ENCODE measurements around the gene MED7. TPM values are rescaled to one million over a fixed set of nuclear protein-coding genes. Genes with fewer than 3 reads are reported as not detected.

Gene MED7
- total RNA-seq, 1 donor from 2014 or later: 18.2 TPM

DNA sequence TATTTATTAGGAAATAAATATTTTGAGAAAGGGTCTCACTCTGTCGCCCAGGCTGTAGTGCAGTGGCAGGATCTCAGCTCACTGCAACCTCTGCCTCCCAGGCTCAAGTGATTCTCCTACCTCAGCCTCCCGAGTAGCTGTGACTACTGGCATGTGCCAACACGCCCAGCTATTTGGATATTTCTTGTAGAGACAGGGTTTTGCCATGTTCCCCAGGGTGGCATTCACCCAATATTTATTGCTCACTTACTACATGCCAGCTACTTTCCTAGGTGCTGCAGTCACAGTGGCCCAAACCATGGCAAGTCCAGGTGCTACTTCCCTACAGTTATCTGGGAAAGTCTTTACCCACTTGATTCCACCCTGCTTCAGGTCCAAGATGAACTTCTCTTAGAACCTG is 8.3 kb upstream of the MED7 start:
- H3K27me3 Mint-ChIP-seq: no peaks in the 10 kb centered on the region
- H3K4me1 Mint-ChIP-seq (ENCODE audit: low read depth): peaks cover 3% of the 10 kb centered on the region
- no peak overlapping the region for H3K4me3 Mint-ChIP-seq (ENCODE audit: low read depth)
- no peaks in the 10 kb centered on the region for H3K9me3 Mint-ChIP-seq (ENCODE audit: low read depth)
- TF ChIP-seq, protein P1, sequence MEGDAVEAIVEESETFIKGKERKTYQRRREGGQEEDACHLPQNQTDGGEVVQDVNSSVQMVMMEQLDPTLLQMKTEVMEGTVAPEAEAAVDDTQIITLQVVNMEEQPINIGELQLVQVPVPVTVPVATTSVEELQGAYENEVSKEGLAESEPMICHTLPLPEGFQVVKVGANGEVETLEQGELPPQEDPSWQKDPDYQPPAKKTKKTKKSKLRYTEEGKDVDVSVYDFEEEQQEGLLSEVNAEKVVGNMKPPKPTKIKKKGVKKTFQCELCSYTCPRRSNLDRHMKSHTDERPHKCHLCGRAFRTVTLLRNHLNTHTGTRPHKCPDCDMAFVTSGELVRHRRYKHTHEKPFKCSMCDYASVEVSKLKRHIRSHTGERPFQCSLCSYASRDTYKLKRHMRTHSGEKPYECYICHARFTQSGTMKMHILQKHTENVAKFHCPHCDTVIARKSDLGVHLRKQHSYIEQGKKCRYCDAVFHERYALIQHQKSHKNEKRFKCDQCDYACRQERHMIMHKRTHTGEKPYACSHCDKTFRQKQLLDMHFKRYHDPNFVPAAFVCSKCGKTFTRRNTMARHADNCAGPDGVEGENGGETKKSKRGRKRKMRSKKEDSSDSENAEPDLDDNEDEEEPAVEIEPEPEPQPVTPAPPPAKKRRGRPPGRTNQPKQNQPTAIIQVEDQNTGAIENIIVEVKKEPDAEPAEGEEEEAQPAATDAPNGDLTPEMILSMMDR (IDR thresholded peaks at IDR 0.05; ENCODE audit: unreplicated experiment): no peak
- no peaks in the 10 kb centered on the region for H3K36me3 Mint-ChIP-seq (ENCODE audit: insufficient read depth)
- no peak overlapping the region for H3K27ac Mint-ChIP-seq
- no peak for DNase-seq (ENCODE audit: low spot score, unreplicated experiment)

- TF ChIP-seq, protein P1 (IDR thresholded peaks at IDR 0.05; ENCODE audit: unreplicated experiment): peak; percentile 92
- Mint-ChIP-seq H3K4me3 (ENCODE audit: low read depth) (no peak overlapping the region), H3K27me3 (no peaks in the 10 kb centered on the region), H3K27ac (no peak overlapping the region), H3K4me1 (ENCODE audit: low read depth) (peaks cover 3% of the 10 kb centered on the region), H3K9me3 (ENCODE audit: low read depth) (no peaks in the 10 kb centered on the region), H3K36me3 (ENCODE audit: insufficient read depth) (no peaks in the 10 kb centered on the region)
- peak; percentile 36 for DNase-seq (ENCODE audit: low spot score, unreplicated experiment)
Observed at GRCh38 chr5:157148734-157149615, 6.3 kb upstream of the MED7 start.

DNA sequence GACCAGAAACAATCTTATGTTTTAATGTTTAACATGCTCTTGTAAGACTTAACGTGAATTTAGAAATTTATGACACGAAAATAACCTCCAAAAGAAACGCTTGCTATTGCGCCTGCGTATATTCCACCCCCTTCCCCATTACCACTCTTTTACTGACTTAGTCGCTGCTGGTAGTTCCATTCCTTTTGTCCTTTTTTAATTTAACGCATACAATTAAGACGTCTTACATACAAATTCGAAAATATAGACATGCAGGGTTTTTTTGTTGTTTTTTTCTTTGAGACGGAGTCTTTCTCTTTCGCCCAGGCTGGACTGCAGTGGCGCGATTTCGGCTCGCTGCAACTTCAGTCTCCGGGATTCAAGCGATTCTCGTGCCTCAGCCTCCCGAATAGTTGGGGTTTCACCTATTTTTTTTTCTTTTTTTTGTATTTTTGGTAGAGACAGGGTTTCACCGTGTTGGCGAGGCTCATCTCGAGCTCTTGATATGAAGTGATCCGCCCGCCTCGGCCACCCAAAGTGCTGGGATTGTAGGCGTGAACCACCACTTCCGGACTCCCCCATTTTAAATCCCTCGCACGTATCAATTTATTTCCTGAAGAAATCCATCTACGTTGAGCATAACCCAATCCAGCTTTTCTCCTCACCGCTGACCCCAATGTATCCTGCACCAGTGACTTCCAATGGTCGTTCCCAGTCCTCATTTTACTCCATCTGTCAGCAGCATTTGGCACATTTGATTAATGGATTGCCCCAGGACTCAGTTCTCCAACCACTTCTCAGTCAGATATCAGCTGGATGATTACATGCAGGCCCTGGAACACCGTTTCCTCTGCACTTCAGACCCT is 684 bp upstream of the MED7 start:
- H3K27ac Mint-ChIP-seq: peak overlapping the region; percentile 97
- peaks cover 8% of the 10 kb centered on the region for H3K4me1 Mint-ChIP-seq (ENCODE audit: low read depth)
- H3K4me3 Mint-ChIP-seq (ENCODE audit: low read depth): peak overlapping the region; percentile 96
- peaks cover 3% of the 10 kb centered on the region for H3K9me3 Mint-ChIP-seq (ENCODE audit: low read depth)
- no peaks in the 10 kb centered on the region for H3K27me3 Mint-ChIP-seq
- no peak for DNase-seq (ENCODE audit: low spot score, unreplicated experiment)
- peaks cover 7% of the 10 kb centered on the region for H3K36me3 Mint-ChIP-seq (ENCODE audit: insufficient read depth)
- TF ChIP-seq, protein P1 (IDR thresholded peaks at IDR 0.05; ENCODE audit: unreplicated experiment): no peak

DNA sequence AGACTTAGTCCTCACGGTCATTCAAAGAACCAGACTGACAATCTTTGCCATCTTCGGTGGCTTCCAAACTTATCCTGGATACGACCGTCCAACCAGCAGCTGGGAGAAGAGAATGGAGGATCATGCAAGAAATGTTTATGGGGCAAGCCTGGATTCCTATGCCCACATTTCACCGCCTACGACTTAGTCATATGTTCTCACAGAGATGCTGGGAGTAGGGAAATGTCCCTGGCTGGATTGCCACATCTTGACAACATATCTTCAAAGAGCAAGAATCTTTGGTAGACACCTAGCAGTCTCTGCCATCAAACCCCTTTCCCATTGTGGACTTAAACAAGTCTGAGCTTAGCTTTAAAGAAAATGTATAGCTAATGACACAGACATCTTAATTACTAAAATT is 5.0 kb downstream of the MED7 start:
- Mint-ChIP-seq H3K4me3 (ENCODE audit: low read depth) (no peak overlapping the region), H3K9me3 (ENCODE audit: low read depth) (no peaks in the 10 kb centered on the region), H3K27me3 (no peaks in the 10 kb centered on the region), H3K36me3 (ENCODE audit: insufficient read depth) (peaks cover 7% of the 10 kb centered on the region), H3K27ac (no peak overlapping the region), H3K4me1 (ENCODE audit: low read depth) (peaks cover 4% of the 10 kb centered on the region)
- DNase-seq (ENCODE audit: low spot score, unreplicated experiment): no peak
- TF ChIP-seq, protein P1 (IDR thresholded peaks at IDR 0.05; ENCODE audit: unreplicated experiment): no peak

DNA sequence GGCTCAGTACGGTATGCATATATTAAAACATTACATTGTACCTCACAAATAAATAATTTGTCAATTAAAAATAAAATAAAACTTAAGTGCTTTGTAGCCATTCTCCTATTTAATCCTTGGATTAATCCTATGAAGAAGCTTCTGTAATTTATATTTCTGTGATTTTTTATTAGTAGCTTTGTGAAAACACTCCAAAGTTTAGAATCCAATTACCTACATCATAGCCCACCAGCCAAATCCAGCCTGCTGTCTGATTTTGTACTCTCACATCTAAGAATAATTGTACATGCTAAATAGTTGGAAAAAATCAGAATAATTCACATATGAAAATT is 10.4 kb downstream of the MED7 start:
- Mint-ChIP-seq H3K4me1 (ENCODE audit: low read depth) (peaks cover 7% of the 10 kb centered on the region), H3K27ac (no peak overlapping the region), H3K36me3 (ENCODE audit: insufficient read depth) (no peaks in the 10 kb centered on the region), H3K27me3 (no peaks in the 10 kb centered on the region), H3K4me3 (ENCODE audit: low read depth) (no peak overlapping the region), H3K9me3 (ENCODE audit: low read depth) (no peaks in the 10 kb centered on the region)
- no peak for DNase-seq (ENCODE audit: low spot score, unreplicated experiment)
- TF ChIP-seq, protein P1 (IDR thresholded peaks at IDR 0.05; ENCODE audit: unreplicated experiment): no peak

All from progenitor cell of endocrine pancreas (in vitro differentiated cells).